ENCODE data around the gene PPARG.

- TF ChIP-seq CTCF (IDR thresholded peaks at IDR 0.05; ENCODE audit: borderline replicate concordance, extremely low read depth, low read length, poor library complexity, severe bottlenecking) = no peak
- TF ChIP-seq EZH2 (IDR thresholded peaks at IDR 0.05; ENCODE audit: borderline replicate concordance, low read depth, low read length, severe bottlenecking) = no peak
Observed at GRCh38 chr3:12381199-12381598, 92.3 kb downstream of the PPARG start.
